Ramos (cell line): ENCODE data around the gene CACNA2D2.

Source experiments
- in situ Hi-C: fragments of 300-500 bp; cut with MboI; formaldehyde crosslinking; loops from one replicate; pipeline ENCODE4 v1.14.3; 2022; ENCODE audit warnings: low sequenced_read_pairs; ENCODE audit not compliant: unreplicated experiment

The CACNA2D2 gene

GRCh38 chr3:50319894-50320625, 183.4 kb downstream of the CACNA2D2 start:
- in situ Hi-C loops, result no loop called here

GRCh38 chr3:50319181-50319893, 184.1 kb downstream of the CACNA2D2 start:
- in situ Hi-C loops, result no loop called here

- in situ Hi-C loops, result no loop called here
Measured at GRCh38 chr3:50318615-50319014, 184.8 kb downstream of the CACNA2D2 start.

GRCh38 chr3:50318163-50318562, 185.3 kb downstream of the CACNA2D2 start:
- in situ Hi-C loops, result no loop called here

- in situ Hi-C loops, result no loop called here
Measured at GRCh38 chr3:50317300-50317699, 186.1 kb downstream of the CACNA2D2 start.

- in situ Hi-C loops, result no loop called here
Measured at GRCh38 chr3:50316657-50317242, 186.7 kb downstream of the CACNA2D2 start.

GRCh38 chr3:50314816-50315215, 188.6 kb downstream of the CACNA2D2 start:
- in situ Hi-C loops, result no loop called here

- in situ Hi-C loops, result no loop called here
Measured at GRCh38 chr3:50314342-50314741, 189.1 kb downstream of the CACNA2D2 start.
